Thyroid gland (tissue), 4 donors: ENCODE data around the gene SAA4.

ENCODE experiments used
- POLR2A ChIP-seq, 2 donors: fragments of 450-650 bp; IDR thresholded peaks; one replicate each; pipeline ENCODE4 v1.6.1; 2017; ENCODE audit warnings: antibody characterized with exemption in 2 of 2, mild to moderate bottlenecking in 2 of 2, moderate library complexity in 1 of 2
- TF ChIP-seq, protein P1 (sequence below), 6 experiments: fragments of 200-600 bp in 3 of 6; fragments of 450-650 bp in 3 of 6; sonication (generic) in 3 of 6; IDR thresholded peaks; one replicate each; pipeline ENCODE4 v1.5.1; 2016 to 2019; ENCODE audit warnings: antibody characterized with exemption in 6 of 6, mild to moderate bottlenecking in 2 of 6, inconsistent platforms in 1 of 6, moderate library complexity in 1 of 6

DNA sequence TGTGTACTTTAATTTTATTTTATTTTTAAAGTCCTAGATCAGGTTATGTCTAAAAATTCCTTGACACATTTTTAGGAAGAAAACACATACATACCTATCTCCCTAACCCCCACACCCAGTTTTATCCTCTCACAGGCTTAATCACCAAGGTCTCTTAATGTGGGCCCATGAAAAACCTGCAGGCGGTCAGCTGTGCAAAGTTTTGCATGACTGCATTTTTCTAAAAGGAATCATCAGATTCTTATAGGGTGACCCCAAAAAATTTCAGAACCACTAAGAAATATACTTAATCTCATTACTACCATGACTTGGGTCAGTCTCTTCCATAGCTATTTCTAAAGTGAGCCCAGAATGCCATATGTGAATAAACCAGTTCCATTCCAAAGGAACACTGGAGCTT lies 49.2 kb upstream of the SAA4 start:
- TF ChIP-seq, protein P1, sequence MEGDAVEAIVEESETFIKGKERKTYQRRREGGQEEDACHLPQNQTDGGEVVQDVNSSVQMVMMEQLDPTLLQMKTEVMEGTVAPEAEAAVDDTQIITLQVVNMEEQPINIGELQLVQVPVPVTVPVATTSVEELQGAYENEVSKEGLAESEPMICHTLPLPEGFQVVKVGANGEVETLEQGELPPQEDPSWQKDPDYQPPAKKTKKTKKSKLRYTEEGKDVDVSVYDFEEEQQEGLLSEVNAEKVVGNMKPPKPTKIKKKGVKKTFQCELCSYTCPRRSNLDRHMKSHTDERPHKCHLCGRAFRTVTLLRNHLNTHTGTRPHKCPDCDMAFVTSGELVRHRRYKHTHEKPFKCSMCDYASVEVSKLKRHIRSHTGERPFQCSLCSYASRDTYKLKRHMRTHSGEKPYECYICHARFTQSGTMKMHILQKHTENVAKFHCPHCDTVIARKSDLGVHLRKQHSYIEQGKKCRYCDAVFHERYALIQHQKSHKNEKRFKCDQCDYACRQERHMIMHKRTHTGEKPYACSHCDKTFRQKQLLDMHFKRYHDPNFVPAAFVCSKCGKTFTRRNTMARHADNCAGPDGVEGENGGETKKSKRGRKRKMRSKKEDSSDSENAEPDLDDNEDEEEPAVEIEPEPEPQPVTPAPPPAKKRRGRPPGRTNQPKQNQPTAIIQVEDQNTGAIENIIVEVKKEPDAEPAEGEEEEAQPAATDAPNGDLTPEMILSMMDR (IDR thresholded peaks at IDR 0.05): no peak
- TF ChIP-seq POLR2A (IDR thresholded peaks at IDR 0.05): no peak
